Heart left ventricle (tissue), 13 donors: ENCODE measurements around the gene HAUS7.

ENCODE experiments used
- CTCF ChIP-seq, 12 donors: fragments of 200-600 bp; sonication (generic) in 4 of 12; IDR thresholded peaks; one replicate each; pipeline versions ENCODE4 v1.5.0 to v1.8.0; 2018 to 2022; ENCODE audit warnings: antibody characterized with exemption in 12 of 12, mild to moderate bottlenecking in 5 of 12
- POLR2A ChIP-seq, 2 donors: fragments of 450-650 bp; IDR thresholded peaks; one replicate each; pipeline ENCODE4 v1.6.1; 2017; ENCODE audit warnings: antibody characterized with exemption in 2 of 2, mild to moderate bottlenecking in 2 of 2, moderate library complexity in 2 of 2
- donor health status: ischemic (EF 13 %, LVEDD 7.1; RV severe dilation, severe dysfunction).
- donor health status: DM: no; HTN: yes; CAD: no.
- donor health status: DM: no; HTN: no; CAD: no.
- donor health status: ischemic (EF 25% LVEDD 6.9; RV normal size, moderate dysfunction).
- donor health status: ischemic (EF 25% LVEDD 5.7; RV mildly dilated, moderate dysfunction).
- donor health status: ischemic (EF 35%, LVEDD 5.7; RV mildly dilated, moderate dysfunction).
- donor health status: nonischemic (EF 11% LVEDD 7.7; RV severe dilation, severe dysfunction).
- donor health status: DM: yes; HTN: yes; CAD: no.
- donor health status: PGD.
- donor health status: ischemic (EF 29% LVEDD 5.4; RV normal size, mild dysfunction).
- donor health status: nonischemic (EF 23%, LVEDD 6.1; RV moderate dilation, normal function).

DNA sequence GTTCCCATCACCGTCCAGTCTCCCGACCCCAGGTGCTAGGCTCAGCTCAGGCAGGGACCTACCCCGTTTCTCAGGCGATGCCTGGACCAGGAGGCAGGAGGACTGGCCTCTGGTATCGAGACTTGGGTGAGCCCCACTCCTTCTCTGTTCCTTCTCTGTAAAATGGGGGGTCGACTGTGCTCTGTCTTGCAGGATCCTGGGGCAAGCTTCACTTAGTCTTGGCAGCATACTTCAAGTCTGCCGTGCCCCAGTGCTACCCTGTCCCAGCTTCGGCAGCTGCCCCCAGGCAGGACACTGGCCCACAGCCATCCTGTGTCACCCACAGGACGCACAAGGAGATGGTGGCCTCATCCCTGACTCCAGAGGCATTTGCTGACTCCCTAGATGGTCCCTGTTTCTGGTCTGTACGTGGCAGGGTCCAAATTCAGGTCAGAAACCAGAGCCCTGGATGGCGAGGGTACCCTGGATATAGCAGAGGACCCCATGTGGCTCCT is 7.0 kb upstream of the HAUS7 start:
- TF ChIP-seq CTCF (IDR thresholded peaks at IDR 0.05) (no peak), POLR2A (IDR thresholded peaks at IDR 0.05) (no peak)
